Cardiac muscle cell (in vitro differentiated cells and primary cell): ENCODE measurements around the gene CAMKK1. TPM values are rescaled to one million over a fixed set of nuclear protein-coding genes. Genes with fewer than 3 reads are reported as not detected.

Source experiments
- DNase-seq, 2 donors: peaks; one replicate each; pipeline versions ENCODE4 v3.0.0 to v3.0.0-alpha.2; 2010 to 2017; ENCODE audit warnings: low read depth in 1 of 2, low spot score in 1 of 2
- H3K27ac ChIP-seq: fragments of 200-600 bp; sonication (generic); 2 replicates; pipeline ENCODE4 v1.5.1; 2016
- H3K27me3 ChIP-seq: fragments of 200-600 bp; sonication (generic); 2 replicates; pipeline ENCODE4 v1.6.0; 2016; ENCODE audit warnings: control low read depth
- H3K36me3 ChIP-seq: fragments of 200-600 bp; sonication (generic); 2 replicates; pipeline ENCODE4 v1.5.1; 2016; ENCODE audit warnings: control low read depth
- H3K4me1 ChIP-seq: fragments of 200-600 bp; sonication (generic); 2 replicates; pipeline ENCODE4 v1.8.1; 2017; ENCODE audit warnings: low read depth, mild to moderate bottlenecking, mixed run types
- H3K4me3 ChIP-seq: fragments of 200-600 bp; sonication (generic); 2 replicates; pipeline ENCODE4 v1.5.1; 2016; ENCODE audit warnings: mild to moderate bottlenecking
- H3K9me3 ChIP-seq: fragments of 200-600 bp; sonication (generic); 2 replicates; pipeline ENCODE4 v1.5.1; 2017; ENCODE audit warnings: low read depth, mild to moderate bottlenecking, control low read depth
- CTCF ChIP-seq: IDR thresholded peaks from 2 replicates; pipeline ENCODE4 v1.5.1; 2012; ENCODE audit warnings: low read depth, mild to moderate bottlenecking, low read length
- polyA plus RNA-seq: library from polyadenylated mRNA; unstranded; fragments of >200 nt; fragmentation: Nextera tagmentation; extraction: Ambion mirVana; gene quantifications from 2 replicates; pipeline ENCODE4 v1.2.1, GENCODE V29; 2016
- total RNA-seq: library from RNA; depleted of rRNA; stranded (reverse); fragments of >200 nt; gene quantifications from 2 replicates; pipeline ENCODE4 v1.2.3, GENCODE V29; 2016

CAMKK1 gene
- total and polyA plus RNA-seq, 2 experiments from 2014 or later = 7.7 to 12.4 TPM

- Histone ChIP-seq H3K4me1 (peaks cover 20% of the 10 kb centered on the region), H3K9me3 (no peaks in the 10 kb centered on the region), H3K36me3 (no peaks in the 10 kb centered on the region), H3K27me3 (no peaks in the 10 kb centered on the region), H3K4me3 (no peak overlapping the region), H3K27ac (no peak overlapping the region)
- no peak for TF ChIP-seq CTCF
- no peak for DNase-seq
These were observed 12.2 kb upstream of the CAMKK1 start for GRCh38 chr17:3905017-3905520.

GRCh38 chr17:3904501-3904900, 11.6 kb upstream of the CAMKK1 start:
- no peaks in the 10 kb centered on the region for H3K9me3 ChIP-seq
- no peak overlapping the region for H3K27ac ChIP-seq
- no peaks in the 10 kb centered on the region for H3K36me3 ChIP-seq
- no peak for TF ChIP-seq CTCF
- no peak overlapping the region for H3K4me3 ChIP-seq
- H3K4me1 ChIP-seq = peaks cover 20% of the 10 kb centered on the region
- H3K27me3 ChIP-seq = no peaks in the 10 kb centered on the region
- DNase-seq = no peak

GRCh38 chr17:3903881-3904290, 11.0 kb upstream of the CAMKK1 start:
- Histone ChIP-seq H3K36me3 (no peaks in the 10 kb centered on the region), H3K4me3 (no peak overlapping the region), H3K4me1 (peaks cover 20% of the 10 kb centered on the region), H3K9me3 (no peaks in the 10 kb centered on the region), H3K27me3 (no peaks in the 10 kb centered on the region), H3K27ac (peak overlapping the region; percentile 16)
- TF ChIP-seq CTCF = no peak
- DNase-seq = peak in 1 of 2 donors; percentile 43

- H3K4me3 ChIP-seq = no peak overlapping the region
- H3K9me3 ChIP-seq = no peaks in the 10 kb centered on the region
- DNase-seq = no peak
- no peak for TF ChIP-seq CTCF
- H3K36me3 ChIP-seq = no peaks in the 10 kb centered on the region
- H3K27ac ChIP-seq = peak overlapping the region; percentile 16
- H3K4me1 ChIP-seq = peaks cover 20% of the 10 kb centered on the region
- H3K27me3 ChIP-seq = no peaks in the 10 kb centered on the region
These were observed 10.4 kb upstream of the CAMKK1 start for GRCh38 chr17:3903051-3903825.

- no peak for DNase-seq
- no peaks in the 10 kb centered on the region for H3K9me3 ChIP-seq
- H3K4me1 ChIP-seq = peaks cover 20% of the 10 kb centered on the region
- H3K27me3 ChIP-seq = no peaks in the 10 kb centered on the region
- no peak overlapping the region for H3K27ac ChIP-seq
- H3K36me3 ChIP-seq = no peaks in the 10 kb centered on the region
- no peak for TF ChIP-seq CTCF
- H3K4me3 ChIP-seq = no peak overlapping the region
These were observed 7.8 kb upstream of the CAMKK1 start for GRCh38 chr17:3900646-3901045.
